Measurements from ENCODE around the gene TGFBRAP1.

DNA sequence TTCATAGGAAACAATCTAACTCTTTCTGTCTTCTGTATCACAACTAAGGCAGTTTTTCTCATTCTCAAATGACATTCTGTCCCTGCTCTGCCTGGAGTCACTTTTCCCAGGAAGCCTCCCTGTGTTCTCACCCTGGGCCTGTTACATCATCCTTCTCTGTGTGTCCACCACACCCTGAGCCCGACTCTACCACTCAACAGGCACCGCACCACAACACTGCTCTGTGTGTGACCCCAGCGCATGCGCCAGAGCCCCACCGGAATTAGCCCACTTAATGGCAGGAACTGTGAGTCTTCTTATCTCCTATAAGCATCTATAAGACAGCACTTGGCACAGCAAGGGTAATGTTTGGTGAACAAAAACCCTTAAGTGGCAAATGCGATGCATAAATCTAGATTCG, 32.3 kb downstream of the TGFBRAP1 start:
- no peak for TF ChIP-seq EZH2 (IDR thresholded peaks at IDR 0.05; ENCODE audit: insufficient read depth, poor library complexity, severe bottlenecking)
- TF ChIP-seq EZH2phosphoT487 (IDR thresholded peaks at IDR 0.05; ENCODE audit: insufficient read depth, low read depth): no peak
